Middle frontal gyrus (tissue), 1 donor: ENCODE data around the gene NEDD4L.
"Not testable (repeated sequence)": the region's sequence is repeated elsewhere in the genome, so short reads cannot be mapped to it uniquely, and the experiment has no call there.

ENCODE experiments used
- DNase-seq: peaks from one replicate; pipeline ENCODE4 v3.0.0-alpha.2; 2015; ENCODE audit warnings: low spot score; ENCODE audit errors: extremely low spot score

The NEDD4L gene

GRCh38 chr18:58364876-58365528 is 321.0 kb downstream of the NEDD4L start:
- no peak for DNase-seq

- DNase-seq, result no peak
Measured at GRCh38 chr18:58367425-58368140, 323.6 kb downstream of the NEDD4L start.

- no peak for DNase-seq
Measured at GRCh38 chr18:58369616-58370015, 325.6 kb downstream of the NEDD4L start.

GRCh38 chr18:58370038-58370580 is 326.1 kb downstream of the NEDD4L start:
- DNase-seq, result no peak

- DNase-seq, result no peak
Measured at GRCh38 chr18:58370612-58371011, 326.6 kb downstream of the NEDD4L start.

GRCh38 chr18:58373481-58373880 is 329.5 kb downstream of the NEDD4L start:
- DNase-seq, result no peak

- no peak for DNase-seq
Measured at GRCh38 chr18:58375051-58375450, 331.0 kb downstream of the NEDD4L start.

- DNase-seq, result no peak
Measured at GRCh38 chr18:58378411-58379379, 334.7 kb downstream of the NEDD4L start.

- DNase-seq, result no peak
Measured at GRCh38 chr18:58379443-58379842, 335.4 kb downstream of the NEDD4L start.

GRCh38 chr18:58380113-58380512 is 336.1 kb downstream of the NEDD4L start:
- DNase-seq, result not testable (repeated sequence)

- DNase-seq, result no peak
Measured at GRCh38 chr18:58381676-58382411, 337.8 kb downstream of the NEDD4L start.

GRCh38 chr18:58382446-58382845 is 338.4 kb downstream of the NEDD4L start:
- DNase-seq, result no peak

- no peak for DNase-seq
Measured at GRCh38 chr18:58385472-58385871, 341.4 kb downstream of the NEDD4L start.

GRCh38 chr18:58386780-58387179 is 342.8 kb downstream of the NEDD4L start:
- DNase-seq, result peak; percentile 37

GRCh38 chr18:58387716-58388115 is 343.7 kb downstream of the NEDD4L start:
- no peak for DNase-seq

GRCh38 chr18:58388736-58389135 is 344.7 kb downstream of the NEDD4L start:
- DNase-seq, result no peak

GRCh38 chr18:58389745-58390144 is 345.7 kb downstream of the NEDD4L start:
- no peak for DNase-seq

GRCh38 chr18:58390399-58390798 is 346.4 kb downstream of the NEDD4L start:
- no peak for DNase-seq

- DNase-seq, result no peak
Measured at GRCh38 chr18:58391231-58391825, 347.3 kb downstream of the NEDD4L start.

- no peak for DNase-seq
Measured at GRCh38 chr18:58391932-58392323, 347.9 kb downstream of the NEDD4L start.
